ENCODE results near the gene ERGIC1.

ERGIC1 gene

GRCh38 chr5:172973931-172974330 lies 139.9 kb downstream of the ERGIC1 start:
- no peak for TF ChIP-seq CTCF (IDR thresholded peaks at IDR 0.05; ENCODE audit: low read depth, low read length, missing control alignments)
- in situ Hi-C loops (cut with HindIII; ENCODE audit: low pct_ligation_motif_present, low sequenced_read_pairs) = no loop called here
- peak; percentile 82 for DNase-seq
- H3K27ac ChIP-seq = peak overlapping the region; percentile 93
- no peak overlapping the region for H3K4me3 ChIP-seq (ENCODE audit: low read depth, low read length)
- no peaks in the 10 kb centered on the region for H3K27me3 ChIP-seq (replicated peaks)
- H3K36me3 ChIP-seq (replicated peaks) = peaks cover 5% of the 10 kb centered on the region

- in situ Hi-C loops (cut with HindIII; ENCODE audit: low pct_ligation_motif_present, low sequenced_read_pairs) = no loop called here
- H3K4me3 ChIP-seq (ENCODE audit: low read depth, low read length) = no peak overlapping the region
- DNase-seq = no peak
- TF ChIP-seq CTCF (IDR thresholded peaks at IDR 0.05; ENCODE audit: low read depth, low read length, missing control alignments) = no peak
- no peaks in the 10 kb centered on the region for H3K27me3 ChIP-seq (replicated peaks)
- no peak overlapping the region for H3K27ac ChIP-seq
- no peaks in the 10 kb centered on the region for H3K36me3 ChIP-seq (replicated peaks)
Observed at GRCh38 chr5:172975289-172975688, 141.2 kb downstream of the ERGIC1 start.

- peak; percentile 58 for DNase-seq
- TF ChIP-seq CTCF (IDR thresholded peaks at IDR 0.05; ENCODE audit: low read depth, low read length, missing control alignments) = no peak
- H3K27ac ChIP-seq = no peak overlapping the region
- in situ Hi-C loops (cut with HindIII; ENCODE audit: low pct_ligation_motif_present, low sequenced_read_pairs) = no loop called here
- H3K36me3 ChIP-seq (replicated peaks) = no peaks in the 10 kb centered on the region
- H3K4me3 ChIP-seq (ENCODE audit: low read depth, low read length) = no peak overlapping the region
- no peaks in the 10 kb centered on the region for H3K27me3 ChIP-seq (replicated peaks)
Observed at GRCh38 chr5:172979778-172980177, 145.7 kb downstream of the ERGIC1 start.

- H3K36me3 ChIP-seq (replicated peaks) = peaks cover 8% of the 10 kb centered on the region
- in situ Hi-C loops (cut with HindIII; ENCODE audit: low pct_ligation_motif_present, low sequenced_read_pairs) = no loop called here
- TF ChIP-seq CTCF (IDR thresholded peaks at IDR 0.05; ENCODE audit: low read depth, low read length, missing control alignments) = no peak
- no peaks in the 10 kb centered on the region for H3K27me3 ChIP-seq (replicated peaks)
- no peak overlapping the region for H3K4me3 ChIP-seq (ENCODE audit: low read depth, low read length)
- DNase-seq = no peak
- H3K27ac ChIP-seq = no peak overlapping the region
Observed at GRCh38 chr5:172981931-172982330, 147.9 kb downstream of the ERGIC1 start.

GRCh38 chr5:172983542-172984243 lies 149.6 kb downstream of the ERGIC1 start, which contains the start of gene ATP6V0E1:
ATP6V0E1 (plus strand) TSS chr5:172983771; CDS start chr5:172983861, 90 bp downstream.
- Histone ChIP-seq H3K27me3 (replicated peaks) (no peaks in the 10 kb centered on the region), H3K4me3 (ENCODE audit: low read depth, low read length) (peak within 1 kb of the TSS; percentile 95), H3K27ac (peak within 1 kb of the TSS; percentile 85), H3K36me3 (replicated peaks) (peaks cover 12% of the 10 kb centered on the region)
- peak; percentile 92 for DNase-seq
- in situ Hi-C loops (cut with HindIII; ENCODE audit: low pct_ligation_motif_present, low sequenced_read_pairs) = no loop called here
- no peak for TF ChIP-seq CTCF (IDR thresholded peaks at IDR 0.05; ENCODE audit: low read depth, low read length, missing control alignments)

All from brain microvascular endothelial cell (primary cell).